ENCODE measurements around the gene OR8D1.
"Not testable (repeated sequence)": the region's sequence is repeated elsewhere in the genome, so short reads cannot be mapped to it uniquely, and the experiment has no call there.

Gene OR8D1

DNA sequence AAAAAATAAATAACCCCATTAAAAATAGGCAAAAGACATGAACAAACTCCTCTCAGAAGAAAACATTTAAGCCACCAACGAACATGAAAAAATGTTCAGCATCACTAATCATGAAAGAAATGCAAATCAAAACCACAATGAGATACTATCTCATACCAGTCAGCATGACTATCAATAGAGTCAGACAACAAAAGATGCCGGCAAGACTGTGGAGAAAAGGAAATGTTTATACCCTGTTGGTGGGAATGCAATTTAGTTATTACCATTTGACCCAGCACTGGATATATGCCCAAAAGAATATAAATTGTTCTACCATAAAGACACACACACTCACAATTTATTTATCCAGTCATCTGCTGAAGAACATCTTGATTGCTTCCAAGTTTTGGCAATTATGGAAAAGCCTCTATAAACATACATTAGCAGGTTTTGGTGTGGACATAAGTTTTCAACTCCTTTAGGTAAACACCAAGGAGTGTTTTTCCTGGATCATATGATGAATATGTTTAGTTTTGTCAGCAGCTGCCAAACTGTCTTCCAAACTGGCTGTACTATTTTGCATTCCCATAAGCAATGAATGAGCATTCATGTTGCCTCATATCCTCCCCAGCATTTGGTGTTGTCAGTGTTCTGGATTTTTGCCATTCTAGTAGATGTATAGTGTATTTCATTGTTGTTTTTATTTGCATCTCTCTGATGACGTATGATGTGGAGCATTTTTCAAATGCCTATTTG is 28.0 kb downstream of the OR8D1 start:
- no peak for DNase-seq (ENCODE audit: low read depth)

DNA sequence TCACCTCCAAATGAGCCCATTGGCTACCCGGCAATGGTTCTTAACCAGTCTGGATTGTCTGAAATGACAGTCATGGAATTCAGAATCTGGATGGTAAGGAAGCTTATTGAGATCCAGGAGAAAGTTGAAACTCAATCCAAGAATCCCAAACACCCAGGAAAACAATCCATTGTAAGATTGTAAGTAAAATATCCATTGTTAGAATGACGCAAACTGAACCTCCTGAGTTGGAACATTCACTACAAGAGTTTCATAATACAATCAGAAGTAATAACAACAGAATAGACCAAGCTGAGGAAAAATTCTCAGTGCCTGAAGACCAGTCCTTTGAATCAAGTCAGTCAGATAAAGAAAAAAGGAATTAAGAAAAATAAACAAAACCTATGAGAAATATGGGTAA is 35.5 kb downstream of the OR8D1 start:
- no peak for DNase-seq (ENCODE audit: low read depth)

- DNase-seq (ENCODE audit: low read depth) = no peak
Measured at GRCh38 chr11:124277804-124278203, 35.9 kb downstream of the OR8D1 start.

DNA sequence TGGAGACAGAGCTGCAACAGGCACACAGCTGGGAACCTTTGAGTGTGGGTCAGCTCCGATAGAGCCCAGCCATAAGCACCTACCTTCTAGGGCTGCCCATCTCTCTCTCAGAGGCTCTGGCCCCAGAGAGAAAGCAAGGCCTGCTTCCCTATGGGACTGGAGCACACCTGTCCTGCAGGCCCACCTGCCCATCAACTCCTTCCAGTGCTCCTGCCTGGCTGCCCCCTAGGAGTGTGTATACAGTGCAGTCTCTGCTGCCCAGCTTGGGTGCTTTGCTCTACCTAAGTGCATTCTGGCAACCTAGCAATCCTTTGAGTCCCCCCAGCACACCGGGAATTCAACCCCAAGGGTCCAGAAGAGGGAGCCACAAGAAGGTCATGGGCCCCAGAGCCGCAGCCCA is 36.5 kb downstream of the OR8D1 start:
- DNase-seq (ENCODE audit: low read depth) = no peak

DNA sequence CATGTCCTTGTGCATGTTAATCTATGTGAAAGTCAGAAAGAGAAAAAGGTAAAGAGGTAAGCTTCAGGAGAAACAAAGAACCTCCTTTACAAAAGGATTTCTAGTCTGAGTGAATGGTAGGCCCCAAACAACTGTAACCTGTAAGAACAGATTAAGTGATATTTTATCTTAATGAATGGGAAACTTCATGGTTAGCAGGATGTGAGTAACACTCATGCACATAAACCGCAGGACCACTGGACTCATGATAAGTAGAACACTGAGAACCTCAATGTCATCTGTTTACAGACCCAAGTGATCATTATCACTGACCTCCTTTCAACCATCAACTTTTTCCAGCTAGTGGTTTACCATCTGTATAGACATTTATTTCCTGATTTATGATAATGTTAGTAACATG is 37.7 kb downstream of the OR8D1 start:
- peak; percentile 84 for DNase-seq (ENCODE audit: low read depth)

GRCh38 chr11:124274000-124274399 is 39.7 kb downstream of the OR8D1 start:
- no peak for DNase-seq (ENCODE audit: low read depth)

DNA sequence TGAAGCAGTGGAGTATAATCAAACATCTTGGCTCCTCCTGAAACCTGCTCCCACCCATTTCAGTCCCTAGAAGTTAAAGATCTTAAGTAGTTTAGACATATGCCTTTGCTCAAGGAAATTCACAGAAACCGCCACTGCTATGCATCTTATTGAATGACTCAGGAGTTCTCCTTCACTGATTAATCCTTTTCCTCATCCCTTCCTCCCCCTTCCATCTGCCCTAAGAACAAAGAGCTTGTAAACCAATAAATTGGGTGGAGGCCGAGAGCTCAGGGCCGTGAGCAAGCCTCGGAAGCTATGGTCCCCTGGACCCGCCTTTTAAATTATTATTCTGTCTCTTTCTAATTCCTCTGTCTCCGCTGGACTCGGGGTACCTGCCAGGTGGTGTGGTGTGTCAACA is 42.9 kb downstream of the OR8D1 start:
- not testable (repeated sequence) for DNase-seq (ENCODE audit: low read depth)

- not testable (repeated sequence) for DNase-seq (ENCODE audit: low read depth)
Measured at GRCh38 chr11:124265041-124265440, 48.7 kb downstream of the OR8D1 start.

DNA sequence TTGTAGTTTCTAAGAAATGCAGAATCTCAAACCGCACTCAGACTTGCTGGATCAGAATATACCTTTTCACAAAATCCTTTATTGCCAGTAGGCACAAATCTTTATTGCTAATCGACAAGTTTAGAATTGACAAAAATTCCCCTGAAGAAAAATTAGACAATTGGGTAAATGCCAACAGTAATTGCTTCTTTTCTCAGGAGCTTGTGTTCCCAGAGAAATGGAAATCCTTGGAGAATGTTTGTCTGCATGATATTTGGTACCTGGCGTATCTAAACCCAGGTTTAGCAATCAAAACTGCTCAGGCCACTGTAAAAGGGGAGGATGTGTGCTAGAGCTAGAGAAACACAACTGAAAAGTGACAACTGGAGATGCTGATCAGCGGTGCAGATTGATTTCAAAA is 57.7 kb downstream of the OR8D1 start, which contains the start of gene OR8G5:
Gene OR8G5, plus strand, starts transcription at position 301 of the 400 bp plus-strand sequence. CDS start 8,556 bp downstream, outside the sequence.
- no peak for DNase-seq (ENCODE audit: low read depth)
